Measurements from ENCODE around the gene PRAC1. TPM values are rescaled to one million over a fixed set of nuclear protein-coding genes. Genes with fewer than 3 reads are reported as not detected.

PRAC1 gene
- total and polyA plus RNA-seq, 8 donors: not detected

DNA sequence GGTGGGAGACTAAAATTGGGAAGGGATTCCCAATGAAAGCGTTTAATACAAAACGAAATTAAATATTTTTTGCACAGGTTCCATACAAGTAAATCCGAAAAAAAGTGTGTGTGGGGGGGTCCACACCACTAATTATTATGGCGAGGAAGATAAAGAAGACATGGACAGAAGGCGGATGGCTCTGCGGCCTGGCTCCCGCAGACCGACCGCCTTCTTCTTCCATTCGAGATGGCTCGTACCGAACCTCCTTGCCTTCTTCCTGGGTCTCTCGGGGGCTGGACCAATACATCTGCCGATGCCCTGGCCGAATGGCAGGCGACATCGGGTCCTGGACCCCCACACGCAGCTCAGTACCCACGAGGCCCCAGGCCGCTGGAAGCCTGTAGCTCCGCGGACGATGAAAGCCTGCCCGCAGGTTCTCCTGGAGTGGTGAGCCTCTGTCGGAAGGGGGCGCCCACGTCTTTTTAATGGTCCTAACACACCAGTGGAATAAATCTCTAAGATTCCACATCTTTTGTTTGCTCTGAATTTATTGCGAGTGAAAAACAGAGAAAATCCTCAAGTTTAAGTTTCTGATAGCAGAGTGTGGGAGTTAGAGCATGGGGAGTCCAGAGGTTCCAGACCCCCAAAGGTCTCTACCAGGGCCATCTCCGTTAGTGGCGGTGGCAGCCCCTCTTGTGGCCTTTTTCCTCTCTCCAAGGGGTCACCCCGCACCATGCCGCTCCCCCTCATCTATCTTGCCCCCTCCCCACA lies 2.1 kb upstream of the PRAC1 start:
- TF ChIP-seq CTCF (IDR thresholded peaks at IDR 0.05): peak in 3 of 4 donors; percentile 61
- H3K4me1 ChIP-seq: peaks cover 0 to 5% (median 0%) of the 10 kb centered on the region in 3 donors
- ATAC-seq: peak; percentile 82 to 94 (median 92)
- 10% methylated on average over 32 of the region's 32 CpGs for WGBS, 2 donors
- no peak for FAIRE-seq
- peaks cover 8 to 81% (median 26%) of the 10 kb centered on the region in 4 donors for H3K27me3 ChIP-seq
- peak; percentile 72 to 95 (median 86) for DNase-seq
- intact Hi-C loops (cut with DNase I): loop anchor here in 2 of 3 donors (5.0 to 10.0 kb wide), 3 partner anchors 63 to 310 kb away; no protein-coding TSS in a partner anchor
- H3K4me3 ChIP-seq: no peak overlapping the region
- no peak overlapping the region for H3K27ac ChIP-seq
- H3K9me3 ChIP-seq: no peaks in the 10 kb centered on the region
- no peaks in the 10 kb centered on the region for H3K36me3 ChIP-seq

GRCh38 chr17:48723423-48724250 lies 1.3 kb upstream of the PRAC1 start:
- peaks cover 8 to 83% (median 26%) of the 10 kb centered on the region in 4 donors for H3K27me3 ChIP-seq
- H3K27ac ChIP-seq: no peak overlapping the region
- WGBS, 2 donors: 16 to 17% methylated on average over 42 of the region's 42 CpGs
- intact Hi-C loops (cut with DNase I): loop anchor here in 2 of 3 donors (10.0 kb wide), 2 partner anchors 161 to 311 kb away; no protein-coding TSS in a partner anchor
- DNase-seq (no peak), FAIRE-seq (no peak), ATAC-seq (no peak)
- H3K4me1 ChIP-seq: peaks cover 0 to 5% (median 0%) of the 10 kb centered on the region in 3 donors
- no peak overlapping the region for H3K4me3 ChIP-seq
- TF ChIP-seq CTCF (IDR thresholded peaks at IDR 0.05): no peak
- H3K36me3 ChIP-seq: no peaks in the 10 kb centered on the region
- H3K9me3 ChIP-seq: no peaks in the 10 kb centered on the region

- WGBS, 2 donors: 5 to 8% methylated on average over 20 to 21 of the region's 21 CpGs
- no peak for ATAC-seq
- Histone ChIP-seq H3K4me1 (peaks cover 0 to 5% (median 0%) of the 10 kb centered on the region in 3 donors), H3K4me3 (no peak within 1 kb of the TSS), H3K36me3 (no peaks in the 10 kb centered on the region), H3K27ac (no peak within 1 kb of the TSS), H3K9me3 (no peaks in the 10 kb centered on the region), H3K27me3 (peaks cover 8 to 83% (median 26%) of the 10 kb centered on the region in 4 donors)
- intact Hi-C loops (cut with DNase I): loop anchor here in 2 of 3 donors (10.0 kb wide), 2 partner anchors 162 to 312 kb away; no protein-coding TSS in a partner anchor
- no peak for FAIRE-seq
- no peak for TF ChIP-seq CTCF (IDR thresholded peaks at IDR 0.05)
- DNase-seq: no peak
These were observed 651 bp upstream of the PRAC1 start, which contains the start of gene PRAC2 for GRCh38 chr17:48722915-48723422. TSS of gene PRAC2 (plus strand) at chr17:48723185. CDS start at chr17:48724411, 1,226 bp downstream.

DNA sequence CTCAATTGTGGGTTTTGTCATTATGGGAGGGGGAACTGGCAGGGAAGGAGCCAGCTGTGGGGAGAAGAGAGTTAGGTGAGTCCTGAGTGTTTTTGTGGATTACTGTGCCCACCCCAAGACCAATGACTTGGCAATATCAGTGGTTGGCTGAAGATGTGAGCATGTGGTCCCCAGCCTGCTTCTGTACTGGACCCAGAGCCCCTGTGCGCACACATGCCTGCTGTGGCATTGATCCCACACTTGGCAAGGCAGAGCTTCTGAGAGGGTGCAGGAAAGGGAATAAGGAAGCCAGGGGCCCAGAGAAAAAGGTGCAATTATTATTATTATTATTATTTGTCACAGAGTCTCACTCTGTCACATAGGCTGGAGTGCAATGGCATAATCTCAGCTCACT lies 1.3 kb downstream of the PRAC1 start:
- no peak overlapping the region for H3K4me3 ChIP-seq
- intact Hi-C loops (cut with DNase I): loop anchor here in 2 of 3 donors (10.0 kb wide), 2 partner anchors 164 to 314 kb away; no protein-coding TSS in a partner anchor
- peaks cover 14 to 83% (median 26%) of the 10 kb centered on the region in 4 donors for H3K27me3 ChIP-seq
- H3K27ac ChIP-seq: no peak overlapping the region
- FAIRE-seq (no peak), DNase-seq (no peak), ATAC-seq (no peak)
- no peak for TF ChIP-seq CTCF (IDR thresholded peaks at IDR 0.05)
- H3K4me1 ChIP-seq: peaks cover 0 to 5% (median 0%) of the 10 kb centered on the region in 3 donors
- WGBS, 2 donors: 79 to 80% methylated on average over 1 of the region's 1 CpG
- no peaks in the 10 kb centered on the region for H3K9me3 ChIP-seq
- H3K36me3 ChIP-seq: no peaks in the 10 kb centered on the region

Data from pancreas (tissue), 10 donors.